Measurements from ENCODE around the gene PCBP4. TPM values are rescaled to one million over a fixed set of nuclear protein-coding genes. Genes with fewer than 3 reads are reported as not detected.

Gene PCBP4
- total RNA-seq, 2 experiments from 2014 or later, result 2.0 to 12.5 TPM

GRCh38 chr3:51933471-51934138, 33.6 kb downstream of the PCBP4 start:
- Histone ChIP-seq H3K4me2 (ENCODE audit: low read length) (no peak overlapping the region), H3K4me3 (ENCODE audit: low read depth, low read length, poor library complexity, severe bottlenecking) (no peak overlapping the region), H3K79me2 (ENCODE audit: insufficient read depth, low read depth, low read length) (no peaks in the 10 kb centered on the region), H3K4me1 (ENCODE audit: insufficient read depth, low read length, poor library complexity, severe bottlenecking) (no peaks in the 10 kb centered on the region), H3K9me3 (ENCODE audit: low read length) (no peaks in the 10 kb centered on the region), H2AFZ (ENCODE audit: low read length) (no peak overlapping the region), H3K9me2 (ENCODE audit: insufficient read depth, low read length) (no peaks in the 10 kb centered on the region), H4K20me1 (ENCODE audit: insufficient read depth, low read length) (no peaks in the 10 kb centered on the region), H3K27ac (ENCODE audit: low read depth, low read length, poor library complexity, severe bottlenecking) (no peak overlapping the region), H3K36me3 (ENCODE audit: insufficient read depth, low read length) (peaks cover 73% of the 10 kb centered on the region)
- TF ChIP-seq, protein P1, sequence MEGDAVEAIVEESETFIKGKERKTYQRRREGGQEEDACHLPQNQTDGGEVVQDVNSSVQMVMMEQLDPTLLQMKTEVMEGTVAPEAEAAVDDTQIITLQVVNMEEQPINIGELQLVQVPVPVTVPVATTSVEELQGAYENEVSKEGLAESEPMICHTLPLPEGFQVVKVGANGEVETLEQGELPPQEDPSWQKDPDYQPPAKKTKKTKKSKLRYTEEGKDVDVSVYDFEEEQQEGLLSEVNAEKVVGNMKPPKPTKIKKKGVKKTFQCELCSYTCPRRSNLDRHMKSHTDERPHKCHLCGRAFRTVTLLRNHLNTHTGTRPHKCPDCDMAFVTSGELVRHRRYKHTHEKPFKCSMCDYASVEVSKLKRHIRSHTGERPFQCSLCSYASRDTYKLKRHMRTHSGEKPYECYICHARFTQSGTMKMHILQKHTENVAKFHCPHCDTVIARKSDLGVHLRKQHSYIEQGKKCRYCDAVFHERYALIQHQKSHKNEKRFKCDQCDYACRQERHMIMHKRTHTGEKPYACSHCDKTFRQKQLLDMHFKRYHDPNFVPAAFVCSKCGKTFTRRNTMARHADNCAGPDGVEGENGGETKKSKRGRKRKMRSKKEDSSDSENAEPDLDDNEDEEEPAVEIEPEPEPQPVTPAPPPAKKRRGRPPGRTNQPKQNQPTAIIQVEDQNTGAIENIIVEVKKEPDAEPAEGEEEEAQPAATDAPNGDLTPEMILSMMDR (conservative IDR thresholded peaks at IDR 0.05; ENCODE audit: low read length), result no peak
- intact Hi-C loops (cut with micrococcal nuclease; ENCODE audit: unreplicated experiment), result no loop called here
- no peak for DNase-seq (ENCODE audit: low spot score)
- ChIA-PET POLR2A (no interaction called here), CTCF (ENCODE audit: unreplicated experiment) (interaction anchor here (0.5 kb wide), 1 partner anchor 41 kb away, joined by 4 read pairs; no protein-coding TSS in a partner anchor)
- no TSS peak for BruUV-seq (replicated peaks)

GRCh38 chr3:51932471-51933370, 34.5 kb downstream of the PCBP4 start:
- no peak for DNase-seq (ENCODE audit: low spot score)
- Histone ChIP-seq H3K27ac (ENCODE audit: low read depth, low read length, poor library complexity, severe bottlenecking) (no peak overlapping the region), H3K4me1 (ENCODE audit: insufficient read depth, low read length, poor library complexity, severe bottlenecking) (no peaks in the 10 kb centered on the region), H3K9me3 (ENCODE audit: low read length) (no peaks in the 10 kb centered on the region), H3K79me2 (ENCODE audit: insufficient read depth, low read depth, low read length) (no peaks in the 10 kb centered on the region), H2AFZ (ENCODE audit: low read length) (no peak overlapping the region), H4K20me1 (ENCODE audit: insufficient read depth, low read length) (no peaks in the 10 kb centered on the region), H3K4me2 (ENCODE audit: low read length) (no peak overlapping the region), H3K4me3 (ENCODE audit: low read depth, low read length, poor library complexity, severe bottlenecking) (no peak overlapping the region), H3K36me3 (ENCODE audit: insufficient read depth, low read length) (peaks cover 65% of the 10 kb centered on the region), H3K9me2 (ENCODE audit: insufficient read depth, low read length) (no peaks in the 10 kb centered on the region)
- TF ChIP-seq, protein P1 (conservative IDR thresholded peaks at IDR 0.05; ENCODE audit: low read length), result no peak
- no peak for TF ChIP-seq EZH2phosphoT487 (IDR thresholded peaks at IDR 0.05; ENCODE audit: borderline replicate concordance, low read depth, low read length)
- BruUV-seq (replicated peaks), result no TSS peak
- POLR2A ChIA-PET, result no interaction called here
- CTCF ChIA-PET (ENCODE audit: unreplicated experiment), result no interaction called here
- intact Hi-C loops (cut with micrococcal nuclease; ENCODE audit: unreplicated experiment), result no loop called here

DNA sequence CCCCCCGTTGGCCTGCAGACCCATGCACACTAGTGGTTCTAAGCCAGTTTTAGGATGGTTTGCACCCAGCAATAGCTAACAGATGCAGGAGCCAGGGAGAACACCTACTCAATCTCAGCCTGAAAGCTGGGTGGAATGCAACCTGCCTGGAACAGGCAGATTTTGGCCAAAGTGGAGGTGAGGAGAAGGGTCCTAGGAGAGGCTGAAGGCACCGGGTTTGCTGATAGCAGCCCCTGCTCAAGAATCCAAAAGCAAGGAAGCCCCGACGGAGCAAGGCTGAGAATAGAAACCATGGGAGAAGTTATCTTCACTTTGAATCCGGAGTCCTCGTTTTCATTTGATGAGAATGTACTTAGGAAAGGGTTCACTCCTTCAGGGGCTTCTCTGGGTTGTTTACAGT, 35.5 kb downstream of the PCBP4 start:
- no peak for DNase-seq (ENCODE audit: low spot score)
- no peak overlapping the region for H2AFZ ChIP-seq (ENCODE audit: low read length)
- no peaks in the 10 kb centered on the region for H3K4me1 ChIP-seq (ENCODE audit: insufficient read depth, low read length, poor library complexity, severe bottlenecking)
- no peaks in the 10 kb centered on the region for H3K9me3 ChIP-seq (ENCODE audit: low read length)
- no peak overlapping the region for H3K27ac ChIP-seq (ENCODE audit: low read depth, low read length, poor library complexity, severe bottlenecking)
- no peak for TF ChIP-seq EZH2phosphoT487 (IDR thresholded peaks at IDR 0.05; ENCODE audit: borderline replicate concordance, low read depth, low read length)
- TF ChIP-seq, protein P1 (conservative IDR thresholded peaks at IDR 0.05; ENCODE audit: low read length), result no peak
- ChIA-PET POLR2A (no interaction called here), CTCF (ENCODE audit: unreplicated experiment) (no interaction called here)
- H3K36me3 ChIP-seq (ENCODE audit: insufficient read depth, low read length), result peaks cover 56% of the 10 kb centered on the region
- intact Hi-C loops (cut with micrococcal nuclease; ENCODE audit: unreplicated experiment), result no loop called here
- no TSS peak for BruUV-seq (replicated peaks)
- H3K4me2 ChIP-seq (ENCODE audit: low read length), result no peak overlapping the region
- H3K4me3 ChIP-seq (ENCODE audit: low read depth, low read length, poor library complexity, severe bottlenecking), result no peak overlapping the region
- no peaks in the 10 kb centered on the region for H3K79me2 ChIP-seq (ENCODE audit: insufficient read depth, low read depth, low read length)
- H3K9me2 ChIP-seq (ENCODE audit: insufficient read depth, low read length), result no peaks in the 10 kb centered on the region
- H4K20me1 ChIP-seq (ENCODE audit: insufficient read depth, low read length), result no peaks in the 10 kb centered on the region
